Thyroid gland (tissue), 4 donors: Measurements from ENCODE around the gene MGST1.

Source experiments
- POLR2A ChIP-seq, 2 donors: fragments of 450-650 bp; IDR thresholded peaks; one replicate each; pipeline ENCODE4 v1.6.1; 2017; ENCODE audit warnings: antibody characterized with exemption in 2 of 2, mild to moderate bottlenecking in 2 of 2, moderate library complexity in 1 of 2
- TF ChIP-seq, protein P1 (sequence below), 6 experiments: fragments of 200-600 bp in 3 of 6; fragments of 450-650 bp in 3 of 6; sonication (generic) in 3 of 6; IDR thresholded peaks; one replicate each; pipeline ENCODE4 v1.5.1; 2016 to 2019; ENCODE audit warnings: antibody characterized with exemption in 6 of 6, mild to moderate bottlenecking in 2 of 6, inconsistent platforms in 1 of 6, moderate library complexity in 1 of 6

DNA sequence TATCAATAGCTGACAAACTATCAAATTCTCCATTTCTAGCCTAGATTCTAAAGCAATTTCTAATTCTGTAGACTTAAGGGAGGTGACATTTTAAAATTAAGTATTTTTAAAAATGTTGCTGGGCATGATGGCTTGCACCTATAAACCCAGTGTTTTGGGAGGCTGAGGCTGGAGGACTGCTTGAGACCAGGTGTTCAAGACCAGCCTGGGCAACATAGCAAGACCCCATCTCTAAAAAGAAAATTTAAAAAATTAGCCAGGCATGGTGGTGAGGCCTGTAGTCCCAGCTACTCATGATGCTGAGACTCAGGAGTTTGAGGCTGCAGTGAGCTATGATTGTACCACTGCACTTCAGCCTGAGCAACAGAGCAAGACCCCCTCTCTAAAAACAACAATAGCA lies 15.1 kb downstream of the MGST1 start:
- TF ChIP-seq, protein P1, sequence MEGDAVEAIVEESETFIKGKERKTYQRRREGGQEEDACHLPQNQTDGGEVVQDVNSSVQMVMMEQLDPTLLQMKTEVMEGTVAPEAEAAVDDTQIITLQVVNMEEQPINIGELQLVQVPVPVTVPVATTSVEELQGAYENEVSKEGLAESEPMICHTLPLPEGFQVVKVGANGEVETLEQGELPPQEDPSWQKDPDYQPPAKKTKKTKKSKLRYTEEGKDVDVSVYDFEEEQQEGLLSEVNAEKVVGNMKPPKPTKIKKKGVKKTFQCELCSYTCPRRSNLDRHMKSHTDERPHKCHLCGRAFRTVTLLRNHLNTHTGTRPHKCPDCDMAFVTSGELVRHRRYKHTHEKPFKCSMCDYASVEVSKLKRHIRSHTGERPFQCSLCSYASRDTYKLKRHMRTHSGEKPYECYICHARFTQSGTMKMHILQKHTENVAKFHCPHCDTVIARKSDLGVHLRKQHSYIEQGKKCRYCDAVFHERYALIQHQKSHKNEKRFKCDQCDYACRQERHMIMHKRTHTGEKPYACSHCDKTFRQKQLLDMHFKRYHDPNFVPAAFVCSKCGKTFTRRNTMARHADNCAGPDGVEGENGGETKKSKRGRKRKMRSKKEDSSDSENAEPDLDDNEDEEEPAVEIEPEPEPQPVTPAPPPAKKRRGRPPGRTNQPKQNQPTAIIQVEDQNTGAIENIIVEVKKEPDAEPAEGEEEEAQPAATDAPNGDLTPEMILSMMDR (IDR thresholded peaks at IDR 0.05), result no peak
- no peak for TF ChIP-seq POLR2A (IDR thresholded peaks at IDR 0.05)
